ENCODE results near the gene GAS2. TPM values are rescaled to one million over a fixed set of nuclear protein-coding genes. Genes with fewer than 3 reads are reported as not detected.
A peak's percentile ranks its signal among the peaks of the same experiment; 100 is the strongest.

The GAS2 gene
- 1 to 10 TPM in 1 of 2 experiments, under 1 TPM in 1; 0.85 to 1.1 TPM for total RNA-seq

- intact Hi-C loops (cut with micrococcal nuclease), result no loop called here
- H3K27me3 Mint-ChIP-seq, result peaks cover 34% of the 10 kb centered on the region
- no peaks in the 10 kb centered on the region for H3K36me3 Mint-ChIP-seq
- POLR2A ChIA-PET, result no interaction called here
- H3K27ac Mint-ChIP-seq, result no peak within 1 kb of the TSS
- peak within 1 kb of the TSS; percentile 36 for H3K4me3 Mint-ChIP-seq
- CTCF ChIA-PET, result no interaction called here
- no peak for DNase-seq
- no peaks in the 10 kb centered on the region for H3K9me3 Mint-ChIP-seq
- peaks cover 6% of the 10 kb centered on the region for H3K4me1 Mint-ChIP-seq (ENCODE audit: low read depth)
These were observed at the start of gene GAS2 for GRCh38 chr11:22666325-22666687. Gene GAS2, plus strand, starts transcription at chr11:22666611. Its CDS starts 8,259 bp downstream, at chr11:22674870.

GRCh38 chr11:22617868-22618267 is 48.5 kb upstream of the GAS2 start:
- POLR2A ChIA-PET, result no interaction called here
- no peak overlapping the region for H3K4me3 Mint-ChIP-seq
- H3K9me3 Mint-ChIP-seq, result peaks cover 3% of the 10 kb centered on the region
- H3K36me3 Mint-ChIP-seq, result peaks cover 25% of the 10 kb centered on the region
- intact Hi-C loops (cut with micrococcal nuclease), result no loop called here
- H3K4me1 Mint-ChIP-seq (ENCODE audit: low read depth), result peaks cover 12% of the 10 kb centered on the region
- no peak for DNase-seq
- H3K27ac Mint-ChIP-seq, result no peak overlapping the region
- H3K27me3 Mint-ChIP-seq, result no peaks in the 10 kb centered on the region
- CTCF ChIA-PET, result no interaction called here

- H3K4me1 Mint-ChIP-seq (ENCODE audit: low read depth), result peaks cover 31% of the 10 kb centered on the region
- H3K27me3 Mint-ChIP-seq, result no peaks in the 10 kb centered on the region
- H3K36me3 Mint-ChIP-seq, result peaks cover 25% of the 10 kb centered on the region
- intact Hi-C loops (cut with micrococcal nuclease), result loop anchor here (1.0 to 5.0 kb wide), 2 partner anchors 48 to 204 kb away; partner anchors contain the start of gene SVIP
- DNase-seq, result peak; percentile 73
- CTCF ChIA-PET, result interaction anchor here (0.7 to 3.4 kb wide), 3 partner anchors 10 to 205 kb away, joined by 3 to 13 read pairs (median 3); partner anchors contain the start of gene SVIP
- no peaks in the 10 kb centered on the region for H3K9me3 Mint-ChIP-seq
- POLR2A ChIA-PET, result interaction anchor here (1.3 to 1.7 kb wide), 2 partner anchors 10 to 204 kb away, joined by 4 to 5 read pairs; partner anchors contain the start of gene SVIP
- H3K27ac Mint-ChIP-seq, result peak overlapping the region; percentile 96
- H3K4me3 Mint-ChIP-seq, result peak overlapping the region; percentile 97
These were observed 41.5 kb upstream of the GAS2 start for GRCh38 chr11:22624742-22625447.

DNA sequence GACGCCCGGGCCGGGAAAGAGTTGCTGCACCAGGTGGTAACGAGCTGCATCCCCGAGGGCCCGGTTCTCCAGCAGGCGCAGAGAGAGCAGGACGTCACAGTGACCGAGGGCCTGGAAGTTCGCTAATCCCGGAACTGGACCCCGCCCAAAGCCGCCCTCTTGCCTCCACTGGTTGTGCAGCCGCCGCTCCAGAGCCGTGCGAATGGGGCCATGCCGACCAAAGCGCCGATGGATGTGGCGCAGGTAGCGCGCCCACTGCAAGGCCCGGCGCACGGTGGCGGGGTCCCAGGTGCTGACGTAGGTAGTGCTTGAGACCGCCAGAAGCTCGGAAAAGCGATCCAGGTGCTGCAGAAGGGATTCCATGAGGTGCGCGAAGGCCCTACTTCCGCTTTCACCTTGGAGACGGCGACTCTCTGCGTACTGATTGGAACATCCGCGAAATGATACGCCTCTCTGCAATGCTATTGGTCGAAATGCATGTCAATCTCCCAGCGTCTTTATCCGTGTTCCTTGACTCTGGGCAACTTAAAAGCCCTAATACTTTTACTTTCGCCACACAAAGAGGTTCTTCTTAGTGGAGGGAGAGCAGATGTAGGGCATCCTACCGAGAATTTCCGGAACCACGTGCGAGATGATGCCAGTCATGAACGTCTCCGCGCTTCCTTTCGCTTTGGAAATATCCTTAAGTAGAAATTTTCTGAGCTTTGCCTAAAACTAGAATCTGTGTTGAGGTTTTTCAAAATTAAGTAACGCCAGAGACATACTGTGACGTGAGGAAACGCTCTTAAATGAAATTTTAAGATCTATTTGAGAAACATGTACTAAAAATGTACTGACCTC is 40.7 kb upstream of the GAS2 start, which contains the start of gene FANCF:
Gene FANCF, minus strand, starts transcription at position 376 of the 840 bp plus-strand sequence. Its CDS starts 13 bp downstream, at position 363.
- intact Hi-C loops (cut with micrococcal nuclease), result loop anchor here (1.0 to 5.0 kb wide), 3 partner anchors 48 to 204 kb away; partner anchors contain the start of gene SVIP
- H3K27ac Mint-ChIP-seq, result peak within 1 kb of the TSS; percentile 96
- DNase-seq, result peak; percentile 95
- H3K9me3 Mint-ChIP-seq, result no peaks in the 10 kb centered on the region
- peak within 1 kb of the TSS; percentile 97 for H3K4me3 Mint-ChIP-seq
- H3K27me3 Mint-ChIP-seq, result no peaks in the 10 kb centered on the region
- POLR2A ChIA-PET, result interaction anchor here (1.3 to 1.7 kb wide), 2 partner anchors 10 to 203 kb away, joined by 4 to 5 read pairs; partner anchors contain the start of gene SVIP
- CTCF ChIA-PET, result interaction anchor here (0.7 to 3.4 kb wide), 3 partner anchors 9 to 204 kb away, joined by 3 to 13 read pairs (median 3); partner anchors contain the start of gene SVIP
- H3K4me1 Mint-ChIP-seq (ENCODE audit: low read depth), result peaks cover 31% of the 10 kb centered on the region
- H3K36me3 Mint-ChIP-seq, result peaks cover 19% of the 10 kb centered on the region

GRCh38 chr11:22626573-22627239 is 39.7 kb upstream of the GAS2 start:
- Mint-ChIP-seq H3K4me3 (peak overlapping the region; percentile 97), H3K9me3 (no peaks in the 10 kb centered on the region), H3K36me3 (peaks cover 12% of the 10 kb centered on the region), H3K27ac (peak overlapping the region; percentile 96), H3K4me1 (ENCODE audit: low read depth) (peaks cover 28% of the 10 kb centered on the region), H3K27me3 (no peaks in the 10 kb centered on the region)
- no peak for DNase-seq
- intact Hi-C loops (cut with micrococcal nuclease), result loop anchor here (1.0 to 5.0 kb wide), 2 partner anchors 49 to 77 kb away; no protein-coding TSS in a partner anchor
- POLR2A ChIA-PET, result interaction anchor here (1.3 to 1.7 kb wide), 2 partner anchors 8 to 202 kb away, joined by 4 to 5 read pairs; partner anchors contain the start of gene SVIP
- CTCF ChIA-PET, result interaction anchor here (3.4 kb wide), 1 partner anchor 203 kb away, joined by 13 read pairs; the partner anchor contains the start of gene SVIP

GRCh38 chr11:22627421-22627820 is 39.0 kb upstream of the GAS2 start:
- intact Hi-C loops (cut with micrococcal nuclease), result loop anchor here (5.0 kb wide), 1 partner anchor 50 kb away; no protein-coding TSS in a partner anchor
- Mint-ChIP-seq H3K9me3 (no peaks in the 10 kb centered on the region), H3K4me1 (ENCODE audit: low read depth) (peaks cover 23% of the 10 kb centered on the region), H3K27me3 (no peaks in the 10 kb centered on the region), H3K4me3 (no peak overlapping the region), H3K36me3 (peaks cover 10% of the 10 kb centered on the region), H3K27ac (no peak overlapping the region)
- DNase-seq, result no peak
- POLR2A ChIA-PET, result no interaction called here
- CTCF ChIA-PET, result no interaction called here

DNA sequence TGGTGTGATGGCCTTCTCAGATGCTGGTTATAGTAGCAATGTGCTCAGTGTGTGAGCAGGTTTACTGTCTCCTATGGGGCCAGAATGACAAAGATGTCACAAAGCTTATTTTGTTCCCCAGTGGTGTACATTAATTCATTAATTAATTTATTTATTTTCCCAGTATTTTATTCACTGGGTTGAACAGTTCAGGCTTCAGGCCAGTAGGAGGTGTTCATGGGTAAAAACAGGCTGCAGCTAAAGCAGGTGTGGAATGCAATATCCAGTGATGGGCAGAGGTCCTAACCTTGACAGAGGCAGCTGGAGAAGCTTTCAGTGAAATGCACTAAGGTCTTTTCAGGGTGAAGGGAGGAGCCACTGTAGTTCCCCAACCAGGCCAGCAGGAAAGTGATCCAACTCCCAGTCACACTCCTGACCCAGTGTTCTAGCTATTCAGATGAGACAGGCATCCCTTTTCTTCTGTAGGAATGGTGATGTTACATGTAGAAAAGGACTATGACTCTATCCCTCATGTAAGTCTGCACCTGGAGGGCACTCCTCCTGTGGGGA is 33.0 kb upstream of the GAS2 start:
- CTCF ChIA-PET, result no interaction called here
- DNase-seq, result no peak
- intact Hi-C loops (cut with micrococcal nuclease), result no loop called here
- Mint-ChIP-seq H3K27me3 (no peaks in the 10 kb centered on the region), H3K9me3 (no peaks in the 10 kb centered on the region), H3K27ac (no peak overlapping the region), H3K4me3 (no peak overlapping the region), H3K4me1 (ENCODE audit: low read depth) (no peaks in the 10 kb centered on the region), H3K36me3 (no peaks in the 10 kb centered on the region)
- POLR2A ChIA-PET, result no interaction called here

DNA sequence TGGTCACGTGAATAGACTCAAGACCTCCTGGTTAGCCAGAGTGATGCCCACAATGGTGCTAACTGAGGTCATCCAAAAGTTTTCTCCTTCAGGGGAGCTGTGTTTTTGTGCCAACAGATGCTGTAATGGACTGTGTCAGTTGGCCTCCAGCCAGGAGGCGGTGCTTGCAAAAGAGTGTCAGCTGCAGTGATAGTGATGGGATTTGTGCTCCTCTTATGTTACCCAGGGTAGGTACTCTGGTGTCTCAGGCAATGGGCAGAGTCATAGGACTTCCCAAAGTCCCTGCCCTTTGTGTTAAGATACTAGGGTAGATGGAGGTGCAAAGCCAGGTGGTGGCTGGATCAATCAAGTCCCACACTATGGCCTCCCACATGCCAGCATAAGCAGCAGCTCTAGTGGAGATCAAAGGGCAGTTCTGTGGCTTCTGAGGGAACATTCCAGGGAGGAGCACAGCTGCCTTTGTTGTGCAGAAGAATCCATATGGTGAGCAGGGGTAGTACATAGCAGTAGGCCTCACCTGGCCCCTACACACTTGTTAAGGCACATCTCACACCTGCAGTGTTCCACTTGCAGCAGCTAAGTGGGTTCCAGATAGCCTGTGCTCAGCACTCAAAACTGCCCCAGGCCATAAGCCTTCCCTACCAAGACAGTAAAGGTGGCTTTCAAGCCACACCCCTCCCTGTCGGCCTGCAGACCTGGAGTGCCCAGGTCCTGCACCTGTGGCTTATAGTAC is 31.3 kb upstream of the GAS2 start:
- no peak overlapping the region for H3K4me3 Mint-ChIP-seq
- CTCF ChIA-PET, result interaction anchor here (1.2 kb wide), 1 partner anchor 9 kb away, joined by 3 read pairs; the partner anchor contains the start of gene FANCF

DNA sequence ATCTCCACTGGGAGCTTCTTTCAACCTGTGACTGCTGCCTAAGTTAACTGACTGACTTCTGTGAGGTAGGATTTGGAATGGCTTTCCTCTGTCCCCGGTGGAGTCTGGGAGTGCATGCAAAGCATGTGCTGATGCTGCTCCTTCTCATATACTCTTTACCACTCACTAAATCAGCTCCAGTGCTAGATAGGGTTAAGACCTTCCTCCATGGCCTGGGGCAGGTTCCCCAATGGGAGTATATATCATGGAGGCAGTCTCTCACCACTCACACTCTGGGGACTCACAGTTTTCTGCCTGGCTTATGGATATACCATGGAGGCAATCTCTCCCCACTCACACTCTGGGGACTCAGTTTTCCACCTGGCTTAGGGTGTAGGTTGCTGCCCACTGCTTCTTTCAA is 30.7 kb upstream of the GAS2 start:
- Mint-ChIP-seq H3K4me3 (no peak overlapping the region), H3K9me3 (no peaks in the 10 kb centered on the region), H3K27ac (no peak overlapping the region), H3K27me3 (no peaks in the 10 kb centered on the region), H3K36me3 (no peaks in the 10 kb centered on the region), H3K4me1 (ENCODE audit: low read depth) (no peaks in the 10 kb centered on the region)
- DNase-seq, result no peak
- intact Hi-C loops (cut with micrococcal nuclease), result no loop called here
- ChIA-PET CTCF (no interaction called here), POLR2A (interaction anchor here (1.1 kb wide), 1 partner anchor 10 kb away, joined by 4 read pairs; the partner anchor contains the start of gene FANCF)

More for the DNA sequence above, 31.3 kb upstream of the GAS2 start:
- no peak overlapping the region for H3K27ac Mint-ChIP-seq
- POLR2A ChIA-PET, result interaction anchor here (0.5 to 1.1 kb wide), 2 partner anchors 9 to 275 kb away, joined by 3 to 4 read pairs; partner anchors contain the start of gene FANCF
- no peaks in the 10 kb centered on the region for H3K9me3 Mint-ChIP-seq
- no peak for DNase-seq
- H3K36me3 Mint-ChIP-seq, result no peaks in the 10 kb centered on the region
- no peaks in the 10 kb centered on the region for H3K27me3 Mint-ChIP-seq
- no peaks in the 10 kb centered on the region for H3K4me1 Mint-ChIP-seq (ENCODE audit: low read depth)
- intact Hi-C loops (cut with micrococcal nuclease), result no loop called here

GRCh38 chr11:22640862-22641261 is 25.5 kb upstream of the GAS2 start:
- Mint-ChIP-seq H3K27ac (no peak overlapping the region), H3K9me3 (no peaks in the 10 kb centered on the region), H3K4me3 (no peak overlapping the region), H3K36me3 (no peaks in the 10 kb centered on the region), H3K4me1 (ENCODE audit: low read depth) (no peaks in the 10 kb centered on the region), H3K27me3 (no peaks in the 10 kb centered on the region)
- ChIA-PET POLR2A (no interaction called here), CTCF (interaction anchor here (0.5 kb wide), 1 partner anchor 435 kb away, joined by 3 read pairs; no protein-coding TSS in a partner anchor)
- DNase-seq, result no peak
- intact Hi-C loops (cut with micrococcal nuclease), result no loop called here

DNA sequence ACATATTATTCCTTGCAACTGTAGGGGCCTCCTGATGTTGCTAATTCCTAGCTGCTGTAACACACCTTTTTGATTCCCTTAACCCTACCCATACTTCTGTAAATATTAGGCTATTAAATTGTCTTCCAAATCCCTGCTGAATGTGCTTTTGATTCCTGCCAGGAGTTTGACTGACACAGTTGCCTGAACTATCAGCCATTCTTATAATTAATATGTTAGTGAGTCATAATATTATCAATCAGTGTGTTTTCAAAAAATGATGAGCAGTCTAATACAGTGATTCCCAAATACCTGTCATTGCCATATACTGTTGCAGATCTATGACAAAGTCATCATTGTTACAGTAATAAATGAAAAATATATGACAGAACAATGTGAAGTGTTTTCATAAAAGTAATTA is 24.9 kb upstream of the GAS2 start:
- Mint-ChIP-seq H3K9me3 (no peaks in the 10 kb centered on the region), H3K4me3 (no peak overlapping the region), H3K27ac (no peak overlapping the region), H3K4me1 (ENCODE audit: low read depth) (no peaks in the 10 kb centered on the region), H3K36me3 (no peaks in the 10 kb centered on the region), H3K27me3 (no peaks in the 10 kb centered on the region)
- ChIA-PET CTCF (no interaction called here), POLR2A (no interaction called here)
- intact Hi-C loops (cut with micrococcal nuclease), result no loop called here
- DNase-seq, result no peak
